Renal cortical epithelial cell (primary cell): ENCODE results near the gene EZH1. TPM values are rescaled to one million over a fixed set of nuclear protein-coding genes. Genes with fewer than 3 reads are reported as not detected.
"Not testable (repeated sequence)": the region's sequence is repeated elsewhere in the genome, so short reads cannot be mapped to it uniquely, and the experiment has no call there.

Experiments used
- DNase-seq: peaks from one replicate; pipeline ENCODE4 v3.0.0-alpha.2; 2011; ENCODE audit warnings: low read depth
- total RNA-seq: library from RNA; depleted of rRNA; stranded (reverse); fragments of >200 nt; gene quantifications from 2 replicates; pipeline ENCODE4 v1.2.3, GENCODE V29; 2014

Gene EZH1
- total RNA-seq, 1 donor from 2014 or later: 21.2 TPM

DNA sequence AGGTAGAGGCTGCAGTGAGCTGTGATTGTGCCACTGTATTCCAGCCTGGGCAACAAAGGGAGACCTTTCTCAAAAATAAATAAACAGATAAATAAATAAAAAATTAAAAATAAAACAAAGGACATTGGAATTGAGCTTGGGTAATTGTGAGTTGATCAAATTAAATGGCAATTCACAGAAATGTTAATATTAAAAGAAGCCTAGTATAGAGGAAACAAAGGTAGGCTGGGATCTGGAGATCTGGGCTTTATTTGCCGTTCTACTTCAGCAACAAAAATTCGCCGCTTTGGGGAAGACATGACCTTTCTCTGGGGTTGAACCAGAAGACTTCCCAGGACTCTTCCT lies 28.1 kb upstream of the EZH1 start:
- no peak for DNase-seq

DNA sequence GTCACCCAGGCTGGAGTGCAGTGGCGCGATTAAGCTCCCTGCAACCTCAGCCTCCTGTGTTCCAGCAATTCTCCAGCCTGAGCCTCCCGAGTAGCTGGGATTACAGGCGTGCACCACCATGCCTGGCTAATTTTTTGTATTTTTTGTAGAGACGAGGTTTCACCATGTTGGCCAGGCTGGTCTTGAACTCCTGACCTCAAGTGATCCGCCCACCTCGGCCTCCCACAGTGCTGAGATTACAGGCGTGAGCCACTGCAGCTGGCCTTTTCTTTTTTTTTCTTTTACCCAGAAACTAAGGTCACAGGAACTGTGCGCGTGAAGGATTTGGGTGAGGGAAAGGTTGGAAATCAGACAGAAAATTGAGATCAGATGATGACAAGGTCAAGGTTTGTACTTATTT lies 25.1 kb upstream of the EZH1 start:
- not testable (repeated sequence) for DNase-seq

DNA sequence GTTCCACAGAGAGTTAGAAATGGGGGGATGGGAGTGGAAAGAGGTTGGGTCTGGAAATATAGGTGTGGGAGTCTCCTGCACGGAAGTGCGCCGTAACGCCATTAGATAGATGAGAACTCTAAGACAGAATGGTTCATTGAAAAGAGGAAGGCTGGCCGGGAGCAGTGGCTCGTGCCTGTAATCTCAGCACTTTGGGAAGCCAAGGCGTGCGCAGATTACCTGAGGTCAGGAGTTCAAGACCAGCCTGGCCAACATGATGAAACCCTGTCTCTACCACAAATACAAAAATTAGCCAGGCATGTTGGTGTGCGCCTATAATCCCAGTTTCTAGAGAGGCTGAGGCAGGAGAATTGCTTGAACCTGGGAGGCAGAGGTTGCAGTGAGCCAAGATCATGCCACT lies 23.2 kb upstream of the EZH1 start:
- DNase-seq: not testable (repeated sequence)

DNA sequence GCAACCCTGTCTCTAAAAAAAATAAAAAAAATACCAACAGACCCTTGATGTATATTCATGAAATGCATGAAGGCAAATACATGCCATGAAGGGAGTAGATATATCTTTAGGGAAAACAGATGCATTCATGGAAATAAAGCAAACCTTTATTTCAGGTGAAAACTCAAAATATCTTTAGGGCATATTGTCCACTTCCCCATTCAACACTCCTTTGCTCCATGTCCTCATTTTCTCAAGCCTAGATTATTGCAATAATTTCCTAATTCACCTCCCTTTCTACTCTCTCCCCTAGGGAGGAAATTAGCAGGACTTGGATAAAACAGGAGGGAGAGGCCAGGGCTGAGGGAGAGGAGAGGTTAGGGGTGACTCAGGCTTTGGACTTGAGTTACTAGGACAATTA lies 22.7 kb upstream of the EZH1 start:
- no peak for DNase-seq

DNA sequence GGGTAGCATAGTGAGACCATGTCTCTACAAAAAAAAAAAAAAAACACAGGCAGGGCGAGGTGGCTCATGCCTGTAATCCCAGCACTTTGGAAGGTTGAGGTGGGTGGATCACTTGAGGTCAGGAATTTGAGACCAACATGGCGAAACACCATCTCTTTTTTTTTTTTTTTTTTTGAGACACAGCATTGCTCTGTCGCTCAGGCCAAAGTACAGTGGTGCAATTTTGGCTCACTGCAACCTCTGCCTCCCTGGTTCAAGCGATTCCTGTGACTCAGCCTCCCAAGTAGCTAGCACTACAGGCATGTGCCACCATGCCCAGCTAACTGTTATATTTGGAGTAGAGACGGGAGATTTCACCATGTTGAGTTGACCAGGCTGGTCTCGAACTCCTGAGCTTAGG lies 21.3 kb upstream of the EZH1 start:
- peak; percentile 32 for DNase-seq

DNA sequence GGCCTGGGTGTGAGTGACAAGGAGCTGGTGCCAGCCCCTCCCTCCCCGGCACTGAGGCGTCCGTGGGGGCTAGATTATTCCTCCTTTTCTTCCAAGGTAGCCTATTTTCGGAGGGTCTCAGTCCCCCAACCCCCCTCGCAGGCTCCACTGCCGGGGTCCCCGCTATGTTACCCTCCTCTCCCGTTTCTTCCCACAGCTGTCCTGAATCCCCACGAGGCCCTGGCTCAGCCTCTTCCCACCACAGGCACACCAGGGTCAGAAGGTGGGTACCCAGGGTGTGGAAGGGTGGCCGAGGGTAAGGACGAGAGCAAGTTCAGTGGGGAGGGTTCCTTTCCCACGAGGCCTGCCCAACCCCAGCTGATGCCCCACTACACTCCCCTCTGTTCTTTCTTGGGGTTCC lies 16.8 kb upstream of the EZH1 start:
- no peak for DNase-seq

DNA sequence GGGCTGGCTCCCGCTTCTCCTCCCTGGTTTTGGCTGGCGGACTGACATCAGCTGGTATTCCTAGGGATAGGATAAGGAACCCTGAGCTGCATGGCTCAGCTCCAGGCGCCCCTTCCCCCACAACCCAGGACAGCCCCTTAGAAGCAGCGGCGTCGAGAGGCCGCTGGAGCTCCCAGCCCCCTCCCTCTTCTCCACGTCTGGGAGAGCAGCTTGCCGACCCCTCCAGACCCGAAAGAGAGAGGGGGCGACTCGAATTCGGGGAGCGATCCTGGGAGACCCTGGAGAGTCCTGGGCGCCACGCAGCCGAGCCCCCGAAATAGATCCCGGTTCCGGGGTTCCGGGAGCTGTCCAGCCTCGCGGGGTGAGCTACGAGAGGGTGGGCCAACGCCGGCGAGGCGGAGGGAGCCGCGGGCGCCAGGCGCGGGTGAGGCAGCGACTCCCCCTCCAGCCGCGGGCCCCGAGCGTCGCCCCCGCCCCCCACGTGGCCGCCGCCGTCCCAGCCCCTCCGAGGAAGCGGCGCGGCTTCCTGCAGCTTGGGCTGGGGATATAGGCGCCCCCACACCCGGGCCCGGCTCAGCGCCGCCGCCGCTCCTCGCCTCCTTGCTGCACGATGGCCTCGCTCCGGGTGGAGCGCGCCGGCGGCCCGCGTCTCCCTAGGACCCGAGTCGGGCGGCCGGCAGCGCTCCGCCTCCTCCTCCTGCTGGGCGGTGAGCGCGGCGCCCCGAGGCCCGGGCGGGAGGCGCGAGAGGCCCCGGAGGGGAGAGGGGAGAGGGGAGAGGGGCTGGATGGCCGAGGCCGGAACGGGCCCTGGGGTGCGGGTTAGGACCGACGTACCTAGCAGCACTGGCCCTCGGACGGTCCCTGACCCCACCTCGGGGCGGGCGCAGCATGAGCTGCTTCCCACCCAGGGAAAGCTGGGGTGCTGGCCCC lies 16.1 kb upstream of the EZH1 start, which contains the start of gene RAMP2:
TSS of gene RAMP2 (plus strand) at position 576 of the 930 bp plus-strand sequence. CDS start at position 611, 35 bp downstream.
- DNase-seq: no peak

DNA sequence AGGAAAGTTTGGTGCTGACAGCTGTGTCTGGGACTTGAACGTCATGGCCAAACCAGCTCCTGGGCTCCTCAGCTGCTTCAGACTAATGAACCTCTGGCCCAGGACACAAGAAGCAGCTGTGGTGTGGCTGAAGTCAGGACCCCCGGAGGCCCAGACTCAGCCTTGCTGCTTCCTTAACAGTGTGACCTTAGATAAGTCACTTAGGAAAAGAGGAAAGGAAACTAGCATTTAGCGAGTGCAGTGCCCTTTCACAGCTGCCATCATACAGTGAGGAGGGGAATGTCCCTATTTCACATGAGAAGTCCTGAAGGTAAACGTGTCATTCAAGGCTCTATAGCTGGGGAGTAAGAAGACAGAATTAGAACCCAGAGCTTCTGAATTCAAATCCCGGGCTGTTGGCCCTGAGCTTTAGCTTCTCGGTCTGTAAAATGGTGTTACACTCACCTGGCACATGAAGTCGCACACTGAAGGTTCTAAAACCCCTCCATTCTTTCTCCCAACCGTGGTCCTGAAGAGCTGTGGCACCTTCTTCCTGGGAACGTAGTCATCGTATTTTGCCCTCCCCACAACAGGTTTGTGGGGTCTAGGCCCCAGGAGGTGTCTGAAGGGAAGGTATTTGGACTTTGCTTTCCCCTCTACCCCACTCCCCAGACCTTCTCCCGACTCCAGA lies 15.3 kb upstream of the EZH1 start:
- DNase-seq: no peak

DNA sequence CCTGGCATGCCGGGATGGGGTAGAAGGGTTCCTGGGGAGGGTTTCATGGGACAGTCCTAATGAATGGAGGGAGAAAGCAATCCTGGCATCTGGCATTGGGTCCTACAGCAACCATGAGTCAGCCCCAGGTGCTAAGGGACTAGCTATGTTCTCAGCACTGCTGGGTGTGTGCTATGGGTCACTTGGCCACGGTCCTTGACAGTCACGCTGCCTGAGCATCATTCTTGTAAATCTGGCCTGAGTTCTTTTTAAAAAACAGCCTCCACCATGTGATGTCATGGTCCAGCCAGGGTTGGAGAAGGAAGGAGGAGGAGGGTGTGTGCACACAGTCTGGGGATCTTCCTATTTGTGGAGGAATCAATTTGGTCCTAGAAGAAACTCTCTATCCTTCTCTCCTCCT lies 9.9 kb upstream of the EZH1 start:
- peak; percentile 92 for DNase-seq

DNA sequence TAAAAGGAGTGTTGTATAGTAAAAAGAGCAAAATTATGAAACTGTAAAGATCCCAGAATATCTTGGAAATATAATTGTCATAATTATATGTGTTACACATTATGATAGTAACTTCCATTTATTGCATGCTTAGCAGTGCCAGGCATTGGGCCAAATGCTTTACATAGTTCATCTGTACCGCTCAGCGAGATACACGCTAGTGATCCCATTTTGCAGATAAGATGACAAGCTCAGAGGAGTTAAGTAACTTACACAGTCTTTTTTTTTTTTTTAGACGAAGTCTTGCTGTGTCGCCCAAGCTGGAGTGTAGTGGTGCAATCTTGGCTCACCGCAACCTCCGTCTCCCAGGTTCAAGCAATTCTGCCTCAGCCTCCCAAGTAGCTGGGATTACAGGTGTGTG lies 6.8 kb upstream of the EZH1 start:
- no peak for DNase-seq

DNA sequence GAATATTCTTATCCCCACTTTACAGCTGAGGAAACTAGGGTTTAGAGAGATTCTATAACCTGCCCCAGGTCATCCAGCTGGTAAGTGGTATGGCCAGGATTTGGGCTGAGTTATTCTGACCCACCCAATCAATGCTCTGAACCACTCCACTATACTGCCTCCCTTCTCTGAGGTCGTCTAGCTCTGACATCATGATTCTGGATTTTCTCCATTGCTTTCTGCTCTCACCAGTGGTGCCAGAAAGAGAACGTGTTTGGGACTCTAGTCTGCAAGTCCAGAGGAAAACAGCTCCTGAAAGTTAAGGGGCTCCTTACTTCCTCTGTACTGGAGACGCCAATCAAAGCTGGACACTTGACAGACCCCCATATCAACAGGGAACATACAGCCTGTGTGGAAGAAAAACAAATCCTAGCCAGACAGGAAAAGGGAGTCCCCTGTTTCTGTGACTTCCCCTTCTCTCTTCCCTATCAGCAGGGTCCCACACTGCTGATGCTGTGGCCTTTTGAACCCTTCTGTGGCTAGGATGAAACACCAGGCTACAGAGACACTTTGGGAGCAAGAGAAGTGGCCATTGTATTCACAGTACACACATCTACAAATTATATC lies 6.0 kb upstream of the EZH1 start:
- no peak for DNase-seq

DNA sequence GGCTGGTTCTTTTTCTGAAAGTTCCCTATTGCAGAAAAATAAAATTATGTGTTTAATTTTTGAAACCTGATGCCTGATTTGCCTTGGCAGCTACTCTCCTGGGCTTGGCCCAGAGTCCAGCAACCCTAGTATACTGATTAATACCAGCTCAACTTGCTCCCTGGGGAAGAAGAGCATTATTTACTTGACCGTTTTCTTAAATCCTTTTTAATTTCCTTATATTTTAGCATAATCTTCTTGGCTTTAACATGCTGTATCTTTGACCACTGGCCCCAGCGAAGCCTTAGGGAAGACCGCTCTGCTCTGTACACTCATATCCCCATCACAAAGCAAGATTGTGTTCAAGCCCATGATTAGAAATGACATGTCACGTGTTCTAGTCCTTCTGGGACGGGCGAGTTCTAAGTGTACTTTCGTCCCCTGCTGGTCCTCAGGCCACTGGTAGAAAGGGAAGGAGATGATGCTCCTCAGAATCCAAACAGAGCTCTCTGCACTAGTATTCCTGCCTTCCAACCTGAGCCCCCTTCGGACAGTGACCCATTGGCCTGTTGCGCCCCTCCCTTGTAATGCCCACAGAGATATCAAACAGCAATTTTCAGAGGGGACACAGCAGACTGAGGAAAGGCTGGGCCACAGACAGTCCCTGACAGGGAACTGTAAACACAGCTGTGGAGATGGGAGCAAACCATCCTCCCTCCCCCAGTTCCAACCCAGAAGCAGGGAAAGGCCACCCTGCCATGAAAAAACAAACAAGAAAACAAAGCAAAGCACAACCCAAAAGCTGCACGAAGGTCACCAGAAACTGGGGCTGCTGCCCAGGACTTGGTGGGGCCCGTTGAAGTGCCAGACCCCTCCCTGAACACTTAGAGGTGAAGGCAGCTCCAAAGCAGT lies 4.3 kb upstream of the EZH1 start:
- no peak for DNase-seq

DNA sequence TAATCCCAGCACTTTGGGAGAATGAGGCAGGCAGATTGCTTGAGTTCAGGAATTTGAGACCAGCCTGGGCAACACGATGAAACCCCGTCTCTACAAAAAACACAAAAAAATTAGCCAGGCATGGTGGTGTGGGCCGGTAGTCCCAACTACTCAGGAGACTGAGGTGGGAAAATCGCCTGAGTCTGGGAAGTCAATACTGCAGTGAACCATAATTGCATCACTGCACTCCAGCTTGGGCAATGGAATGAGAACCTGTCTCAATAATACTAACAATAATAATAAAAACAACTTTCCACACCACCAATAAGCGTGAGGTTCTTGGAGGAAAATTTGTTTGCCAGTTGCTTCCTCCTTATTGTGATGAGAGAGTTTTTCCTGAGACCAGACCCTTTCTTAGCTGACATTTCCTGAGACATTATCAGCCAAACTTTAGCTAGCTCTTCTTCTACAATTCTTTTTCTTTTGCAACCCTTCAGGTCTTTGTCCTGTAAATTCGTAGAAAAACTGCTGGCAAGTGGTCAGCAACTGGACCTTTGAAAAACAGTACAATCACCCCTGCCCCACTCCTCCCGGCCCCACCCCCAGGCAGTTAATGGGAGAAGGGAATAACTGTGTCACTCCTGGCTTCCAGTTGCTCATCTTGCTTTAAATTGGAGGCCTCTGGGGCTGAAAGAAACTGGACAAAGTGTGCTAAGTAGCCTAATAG lies 3.5 kb upstream of the EZH1 start:
- no peak for DNase-seq

DNA sequence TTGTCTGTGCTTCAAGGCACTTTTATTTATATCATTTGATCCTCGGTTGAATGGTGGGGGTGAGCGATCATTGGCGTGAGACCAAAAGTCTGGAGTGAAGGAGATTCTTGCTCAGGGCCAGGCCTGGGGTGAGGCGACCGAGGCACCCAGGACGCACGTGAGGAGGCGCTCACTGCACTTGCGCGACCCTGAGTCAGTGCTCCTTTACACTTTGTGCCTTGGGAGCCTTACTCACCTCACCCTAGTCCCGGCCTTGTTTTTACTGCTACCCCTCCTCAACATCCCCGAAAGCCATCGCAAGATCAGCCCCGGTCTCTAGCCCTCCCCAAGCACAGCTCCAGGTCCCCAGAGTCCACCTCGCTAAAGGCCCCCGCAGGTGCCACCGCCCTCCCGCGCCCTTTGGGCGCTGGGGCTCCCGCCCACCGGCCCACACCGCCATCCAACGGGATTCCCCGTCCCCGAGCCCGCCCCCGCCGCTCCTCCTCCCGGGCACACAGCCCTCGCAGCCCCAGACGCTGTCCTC lies 496 bp downstream of the EZH1 start:
- peak; percentile 52 for DNase-seq

DNA sequence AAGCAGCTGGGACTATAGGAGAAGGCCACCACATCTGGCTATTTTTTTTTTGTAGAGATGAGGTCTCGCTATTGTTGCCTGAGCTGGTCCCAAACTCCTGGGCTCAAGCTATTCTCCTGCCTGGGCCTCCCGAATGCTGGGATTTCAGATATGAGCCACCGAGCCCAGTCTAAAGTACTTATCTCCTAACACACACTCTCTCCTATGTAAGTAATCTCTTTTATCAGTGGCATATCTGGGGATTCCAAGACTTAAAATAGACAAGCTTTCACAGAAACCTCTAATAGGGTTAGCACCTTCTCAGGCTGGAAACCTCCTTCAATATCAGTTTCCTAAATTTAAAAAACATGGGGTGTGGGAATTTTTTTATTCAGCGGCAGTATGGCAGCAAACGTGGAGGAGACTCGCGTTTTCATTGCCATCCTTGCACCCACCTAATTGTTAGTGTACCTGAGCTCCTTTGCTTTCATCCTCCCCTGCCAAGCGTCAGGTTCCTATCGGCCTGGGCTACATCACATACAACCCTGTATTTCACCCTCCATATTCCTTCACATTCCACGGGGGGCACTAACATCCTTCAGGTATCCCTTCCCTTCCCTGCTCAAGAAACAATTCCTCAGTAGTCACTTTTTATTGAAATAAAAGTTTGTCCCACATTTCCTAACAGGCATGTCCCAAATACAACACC lies 1.1 kb downstream of the EZH1 start:
- DNase-seq: no peak

DNA sequence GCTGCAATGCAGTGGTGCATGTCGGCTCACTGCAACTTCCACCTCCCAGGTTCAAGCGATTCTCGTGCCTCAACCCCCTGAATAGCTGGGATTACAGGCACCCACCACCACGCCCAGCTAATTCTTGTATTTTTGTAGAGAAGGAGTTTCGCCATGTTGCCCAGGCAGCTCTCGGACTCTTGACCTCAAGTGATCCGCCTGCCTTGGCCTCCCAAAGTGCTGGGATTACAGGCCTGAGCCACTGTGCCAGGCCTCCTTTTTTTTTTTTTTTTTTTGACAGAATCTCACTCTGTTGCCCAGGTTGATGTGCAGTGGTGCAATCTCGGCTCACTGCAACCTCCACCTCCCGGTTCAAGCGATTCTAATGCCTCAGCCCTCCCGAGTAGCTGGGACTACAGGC lies 1.9 kb downstream of the EZH1 start:
- not testable (repeated sequence) for DNase-seq

DNA sequence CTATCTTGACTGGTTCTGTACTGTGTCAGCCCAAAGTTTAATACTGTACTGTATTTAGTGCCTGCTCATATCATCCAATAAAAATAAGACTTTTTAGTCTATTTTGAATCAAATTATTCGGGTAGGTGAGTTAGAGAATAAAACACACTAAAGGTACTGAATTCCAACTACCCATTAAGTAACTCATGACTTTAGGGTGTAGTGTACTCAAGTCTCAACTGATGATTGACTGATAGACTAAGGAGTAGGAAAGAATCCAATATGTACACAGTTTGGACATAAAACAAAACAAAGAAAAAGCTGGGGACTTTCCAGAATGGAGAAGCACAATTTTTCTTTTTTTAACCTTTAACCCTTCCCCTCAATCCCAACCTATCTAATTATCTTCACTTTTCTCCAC lies 4.1 kb downstream of the EZH1 start:
- no peak for DNase-seq

DNA sequence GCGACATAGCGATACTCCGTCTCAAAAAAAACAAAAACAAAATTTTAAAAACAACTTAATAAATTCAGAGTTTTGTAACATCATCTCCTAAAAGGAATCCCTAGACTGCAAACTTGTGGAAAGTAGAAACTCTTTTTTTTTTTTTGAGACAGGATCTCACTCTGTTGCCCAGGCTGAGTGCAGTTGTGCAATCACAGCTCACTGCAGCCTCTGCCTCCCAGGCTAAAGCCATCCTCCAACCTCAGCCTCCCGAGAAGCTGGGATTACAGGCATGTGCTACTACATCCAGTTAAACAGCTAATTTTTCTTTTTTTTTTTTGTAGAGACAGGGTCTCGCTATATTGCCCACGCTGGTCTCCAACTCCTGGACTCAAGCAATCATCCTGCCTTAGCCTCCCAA lies 19.7 kb downstream of the EZH1 start:
- DNase-seq: no peak

DNA sequence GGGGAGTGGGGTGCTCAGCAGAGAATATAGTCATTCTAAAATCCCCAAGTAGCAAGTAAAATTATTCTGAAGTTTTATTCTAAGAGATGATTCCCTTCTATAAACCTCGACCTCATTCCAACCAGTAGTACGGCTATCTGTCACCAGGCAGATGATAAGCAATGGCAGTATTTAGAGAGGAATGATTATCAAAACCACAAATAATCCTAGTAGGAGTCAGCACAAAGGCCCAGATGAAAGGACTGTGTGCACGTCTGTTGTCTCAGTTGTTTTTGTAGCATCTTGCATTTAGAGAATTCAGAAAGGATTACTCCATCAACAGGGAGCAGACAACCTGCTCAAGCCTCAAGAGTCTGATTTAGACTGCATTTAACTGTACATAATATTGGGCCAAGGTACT lies 21.2 kb downstream of the EZH1 start:
- no peak for DNase-seq

DNA sequence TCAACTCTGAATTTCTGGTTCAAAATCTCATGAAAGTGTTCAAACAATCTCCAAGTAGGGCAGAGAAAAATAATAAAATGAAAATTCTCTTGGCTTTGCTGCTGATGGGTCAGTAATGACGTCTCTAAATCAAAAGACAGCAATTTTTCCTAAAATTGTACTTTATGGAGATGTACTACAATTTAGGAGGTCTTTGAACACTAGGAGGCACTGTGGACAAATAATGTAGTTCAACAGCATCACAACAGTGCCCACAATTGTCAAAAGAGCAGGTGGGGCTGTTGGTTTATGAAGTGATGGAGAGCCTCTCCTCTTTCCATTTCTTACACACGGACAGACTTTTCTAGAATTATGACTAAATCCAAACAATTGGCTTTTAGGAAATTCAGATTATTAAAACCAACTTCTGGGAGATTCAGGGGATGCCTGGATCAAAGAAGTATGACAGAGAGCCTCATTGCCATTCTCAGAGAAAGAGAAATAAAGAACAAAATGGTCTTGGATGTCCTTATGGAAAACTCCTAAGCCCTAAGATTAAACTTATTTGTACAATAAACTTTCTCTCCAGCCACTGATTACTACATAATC lies 23.8 kb downstream of the EZH1 start:
- peak; percentile 74 for DNase-seq
